GM19025 (cell line): Measurements from ENCODE around the gene MCRIP2.
"Not testable (repeated sequence)": the region's sequence is repeated elsewhere in the genome, so short reads cannot be mapped to it uniquely, and the experiment has no call there.

Experiments used
- ATAC-seq: cut with Tn5 transposase; IDR thresholded peaks from one replicate; pipeline ENCODE4 v1.9.1; 2021; ENCODE audit warnings: mild to moderate bottlenecking, low read depth, moderate library complexity; ENCODE audit not compliant: unreplicated experiment

The MCRIP2 gene, protein sequence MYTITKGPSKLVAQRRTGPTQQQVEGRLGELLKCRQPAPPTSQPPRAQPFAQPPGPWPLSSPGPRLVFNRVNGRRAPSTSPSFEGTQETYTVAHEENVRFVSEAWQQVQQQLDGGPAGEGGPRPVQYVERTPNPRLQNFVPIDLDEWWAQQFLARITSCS

DNA sequence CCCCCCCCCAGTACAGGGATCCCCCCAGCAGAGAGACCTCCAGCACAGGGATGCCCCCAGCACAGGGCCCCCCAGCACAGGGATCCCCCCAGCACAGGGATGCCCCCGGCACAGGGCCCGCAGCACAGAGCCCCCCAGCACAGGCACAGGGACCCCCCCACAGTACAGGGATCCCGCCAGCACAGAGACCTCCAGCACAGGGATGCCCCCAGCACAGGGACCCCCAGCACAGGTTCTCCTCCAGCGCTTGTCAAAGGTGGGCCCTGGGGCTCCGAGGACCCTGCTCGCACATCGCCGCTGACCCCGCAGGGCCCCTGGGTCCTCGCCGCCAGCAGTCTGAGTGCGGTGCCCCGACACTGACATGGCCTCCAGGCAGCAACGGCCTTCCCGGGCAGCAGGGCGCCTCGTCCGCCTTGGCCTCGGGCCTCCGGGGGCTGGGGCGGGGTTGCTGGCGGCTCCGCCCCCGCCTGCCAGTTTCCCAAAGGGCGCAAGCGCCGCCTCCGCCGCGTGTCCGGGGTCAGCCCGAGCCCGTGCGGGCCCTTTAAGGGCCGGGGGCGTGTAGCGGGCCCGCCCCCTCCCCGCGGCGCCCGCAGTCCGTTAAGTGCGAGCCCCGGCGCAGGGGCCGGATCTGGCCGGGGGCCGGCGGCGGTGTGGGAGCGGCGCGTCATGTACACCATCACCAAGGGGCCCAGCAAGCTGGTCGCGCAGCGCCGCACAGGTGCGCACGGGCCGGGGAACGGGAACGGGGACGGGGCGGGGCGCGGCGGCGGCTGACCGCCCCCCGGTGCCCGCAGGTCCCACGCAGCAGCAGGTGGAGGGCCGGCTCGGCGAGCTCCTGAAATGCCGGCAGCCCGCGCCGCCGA is at the start of gene MCRIP2:
Gene MCRIP2 (plus strand): TSS at position 503 of the 863 bp plus-strand sequence. CDS start 164 bp downstream, at position 667.
- peak; percentile 43 for ATAC-seq

DNA sequence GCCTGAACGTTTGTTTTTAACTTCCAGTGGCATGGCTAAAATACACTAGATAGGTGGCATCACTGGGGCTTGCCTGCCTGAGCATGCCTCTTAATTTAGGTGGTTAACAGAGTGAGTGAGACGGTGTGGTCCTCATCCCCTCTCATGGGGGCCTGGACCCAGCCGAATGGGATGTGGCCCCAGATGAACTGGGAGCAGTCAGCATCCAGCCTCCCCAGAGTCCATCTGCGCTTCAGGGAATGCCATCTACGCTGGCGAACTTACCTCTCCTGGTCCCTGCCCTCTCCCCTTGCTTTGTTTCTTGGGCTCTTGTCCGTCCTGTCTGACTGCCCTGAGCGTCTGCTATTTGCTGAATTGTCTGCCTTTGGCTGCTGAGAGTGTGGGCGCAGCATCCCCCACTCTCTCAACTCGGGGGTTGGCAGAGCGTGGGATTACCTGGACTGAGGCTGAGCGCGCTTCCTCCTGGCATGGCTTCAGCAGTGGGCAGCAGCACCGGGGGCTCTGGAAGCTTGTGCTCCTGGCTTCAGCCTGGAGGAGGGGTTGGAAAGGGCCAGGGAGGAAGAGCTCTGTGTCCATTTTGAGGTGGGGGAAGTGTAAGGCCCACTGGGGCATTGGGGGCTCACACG is 49.6 kb upstream of the MCRIP2 start:
- ATAC-seq = no peak

- ATAC-seq = no peak
Measured at GRCh38 chr16:592518-593306, 48.9 kb upstream of the MCRIP2 start.

- no peak for ATAC-seq
Measured at GRCh38 chr16:593406-593805, 48.2 kb upstream of the MCRIP2 start.

- ATAC-seq = no peak
Measured at GRCh38 chr16:593807-594206, 47.8 kb upstream of the MCRIP2 start.

GRCh38 chr16:595094-595528 is 46.5 kb upstream of the MCRIP2 start:
- ATAC-seq = no peak

DNA sequence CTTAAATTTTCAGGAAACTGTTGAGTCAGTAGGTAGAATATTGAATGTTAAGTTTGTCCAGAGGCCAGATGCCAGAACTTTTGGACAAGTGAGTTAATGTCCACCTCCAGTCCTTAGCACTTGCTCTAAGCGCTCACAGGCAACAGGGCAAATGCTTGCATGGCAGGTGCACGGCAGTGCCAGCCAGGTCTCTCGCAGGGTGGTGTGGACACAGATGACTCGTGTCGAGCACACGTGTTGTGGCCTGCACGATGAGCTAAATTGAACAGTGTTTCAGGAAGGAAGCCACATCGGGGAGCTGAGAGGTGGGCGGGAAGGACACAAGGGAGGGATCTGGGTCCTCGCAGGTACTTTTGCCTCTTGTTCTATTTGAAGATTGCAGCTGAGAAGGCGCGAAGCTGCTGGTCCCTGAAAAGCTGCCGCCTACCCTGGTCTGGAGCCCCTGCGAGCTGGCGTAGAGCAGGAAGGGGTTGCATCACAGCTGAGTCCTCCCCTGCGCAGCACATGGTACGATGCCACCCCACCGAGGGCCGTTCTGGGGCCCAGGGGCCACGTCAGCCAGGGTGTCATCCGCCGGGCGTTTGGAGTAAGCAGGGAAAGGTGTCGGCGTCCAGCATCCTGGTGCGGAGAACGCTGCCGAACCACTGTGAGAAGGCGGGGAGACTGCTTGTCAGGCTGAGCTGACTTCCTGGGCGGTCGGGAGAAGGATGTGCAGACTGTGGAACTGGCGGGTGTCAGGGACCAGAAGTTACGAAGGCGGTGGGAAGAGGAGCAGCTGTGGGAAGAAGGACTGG is 45.5 kb upstream of the MCRIP2 start:
- no peak for ATAC-seq

DNA sequence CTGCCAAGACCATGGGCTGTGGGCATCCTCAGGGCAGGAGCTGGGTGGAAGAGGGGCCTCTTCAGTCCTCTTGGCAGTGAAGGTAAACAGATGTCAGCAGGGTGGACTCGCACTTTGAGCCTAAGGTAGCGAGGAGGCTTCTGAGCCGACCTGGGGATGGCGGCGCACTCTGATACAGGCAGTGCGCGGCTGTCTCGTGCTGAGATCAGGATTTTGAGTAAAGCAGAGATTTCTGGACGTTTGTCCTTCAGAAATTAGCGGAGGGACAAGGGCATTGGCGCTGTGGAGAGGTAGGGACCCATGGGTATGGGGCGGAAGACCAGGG is 44.9 kb upstream of the MCRIP2 start:
- no peak for ATAC-seq

DNA sequence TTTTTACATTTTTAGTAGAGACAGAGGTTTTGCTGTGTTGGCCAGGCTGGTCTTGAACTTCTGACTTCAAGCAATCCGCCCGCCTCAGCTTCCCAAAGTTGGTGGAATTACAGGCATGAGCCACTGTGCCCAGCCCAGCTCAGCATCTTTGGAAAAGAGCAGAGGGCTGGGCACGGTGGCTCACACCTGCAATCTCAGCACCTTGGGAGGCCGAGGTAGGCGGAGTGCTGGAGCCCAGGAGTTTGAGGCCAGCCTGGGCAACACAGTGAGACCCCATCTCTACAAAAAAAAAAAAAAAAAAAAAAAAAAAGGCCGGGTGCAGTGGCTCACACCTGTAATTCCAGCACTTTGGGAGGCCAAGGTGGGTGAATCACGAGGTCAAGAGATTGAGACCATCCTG is 44.0 kb upstream of the MCRIP2 start:
- ATAC-seq = not testable (repeated sequence)

GRCh38 chr16:598823-599739 is 42.5 kb upstream of the MCRIP2 start:
- ATAC-seq = no peak

DNA sequence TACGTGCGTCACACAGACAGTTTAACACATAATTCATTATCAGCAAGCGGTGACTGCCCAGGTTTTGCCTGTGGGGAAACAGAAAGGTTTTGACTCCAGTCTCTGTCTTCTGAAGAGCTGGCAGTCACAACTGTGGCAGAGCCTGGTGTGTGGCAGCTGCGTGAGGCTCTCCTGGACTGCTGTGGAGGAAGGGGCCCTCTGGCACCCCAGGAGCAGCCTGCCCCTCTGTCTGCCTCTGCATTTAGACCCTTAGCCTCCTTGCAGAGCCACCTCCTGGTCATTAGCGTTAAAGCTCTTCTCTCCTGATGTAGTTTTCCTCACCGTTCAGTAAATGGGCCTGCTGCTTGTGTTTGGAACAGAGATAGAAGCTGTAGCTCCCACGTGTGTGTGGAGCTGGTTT is 40.8 kb upstream of the MCRIP2 start:
- ATAC-seq = no peak

DNA sequence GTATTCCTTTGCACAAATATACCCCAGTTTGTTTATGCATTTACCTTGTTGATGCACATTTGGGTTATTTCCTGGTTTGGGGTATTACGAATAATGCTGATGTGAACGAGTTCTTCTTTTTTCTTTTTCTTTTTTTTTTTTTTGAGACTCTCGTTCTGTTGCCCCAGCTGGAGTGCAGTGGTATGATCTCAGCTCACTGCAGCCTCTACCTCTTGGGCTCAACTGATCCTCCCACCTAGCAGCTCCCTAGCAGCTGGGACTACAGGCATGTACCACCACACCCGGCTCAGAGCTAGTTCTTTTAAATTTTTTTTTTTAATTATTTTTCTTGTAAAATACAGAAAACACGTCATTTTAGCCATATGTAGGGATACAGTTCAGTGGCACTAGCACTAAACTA is 37.7 kb upstream of the MCRIP2 start:
- ATAC-seq = no peak

DNA sequence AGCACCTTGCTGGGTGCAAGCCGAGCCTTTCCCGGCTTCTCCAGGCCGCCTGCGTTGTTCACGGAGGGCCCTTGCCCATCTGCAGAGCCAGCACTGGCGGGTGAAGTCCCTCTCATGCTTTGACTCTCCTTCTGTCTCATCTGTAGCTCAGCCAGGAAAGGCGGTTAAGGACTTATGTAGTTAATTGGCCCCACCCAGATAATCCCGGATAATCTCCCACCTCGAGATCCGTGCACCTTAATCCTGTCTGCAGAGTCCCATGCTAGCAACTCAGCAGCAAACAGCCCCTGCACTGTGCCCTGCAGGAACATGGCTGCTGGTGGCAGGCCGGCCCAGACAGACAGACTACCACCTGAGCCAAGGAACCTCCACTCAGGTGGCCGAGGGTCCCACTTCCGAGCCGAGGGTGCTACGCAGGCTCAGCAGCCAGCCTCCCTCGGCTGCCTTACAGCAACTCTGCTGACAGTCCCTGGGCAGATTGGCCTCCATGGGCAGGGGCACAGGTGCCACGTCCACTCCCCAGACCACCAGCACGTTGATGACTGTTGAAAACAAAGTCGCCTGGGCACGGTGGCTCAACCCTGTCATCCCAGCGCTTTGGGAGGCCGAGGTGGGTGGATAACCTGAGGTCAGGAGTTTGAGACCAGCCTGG is 34.8 kb upstream of the MCRIP2 start:
- ATAC-seq = no peak

GRCh38 chr16:608019-608418 is 33.6 kb upstream of the MCRIP2 start:
- no peak for ATAC-seq

DNA sequence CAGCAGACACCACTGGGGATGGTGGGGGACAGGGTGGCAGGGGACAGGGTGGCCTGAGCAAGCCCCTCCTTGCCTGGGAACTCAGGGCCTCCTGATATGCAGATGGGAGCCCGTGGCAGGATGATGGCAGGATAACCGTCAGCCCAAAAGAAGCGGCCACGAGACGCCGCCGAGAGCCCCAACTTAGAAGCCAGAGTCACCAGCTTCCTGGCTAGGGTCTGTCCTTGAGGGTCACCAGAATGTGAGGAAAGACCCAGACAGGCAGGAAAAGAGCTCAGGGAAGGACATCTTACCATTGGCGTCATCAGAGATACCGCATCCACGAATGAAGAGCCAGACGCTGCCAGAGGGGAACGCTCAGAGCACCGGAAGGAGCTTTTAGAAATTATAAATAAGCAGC is 32.3 kb upstream of the MCRIP2 start:
- ATAC-seq = no peak

- ATAC-seq = no peak
Measured at GRCh38 chr16:609984-610383, 31.6 kb upstream of the MCRIP2 start.

DNA sequence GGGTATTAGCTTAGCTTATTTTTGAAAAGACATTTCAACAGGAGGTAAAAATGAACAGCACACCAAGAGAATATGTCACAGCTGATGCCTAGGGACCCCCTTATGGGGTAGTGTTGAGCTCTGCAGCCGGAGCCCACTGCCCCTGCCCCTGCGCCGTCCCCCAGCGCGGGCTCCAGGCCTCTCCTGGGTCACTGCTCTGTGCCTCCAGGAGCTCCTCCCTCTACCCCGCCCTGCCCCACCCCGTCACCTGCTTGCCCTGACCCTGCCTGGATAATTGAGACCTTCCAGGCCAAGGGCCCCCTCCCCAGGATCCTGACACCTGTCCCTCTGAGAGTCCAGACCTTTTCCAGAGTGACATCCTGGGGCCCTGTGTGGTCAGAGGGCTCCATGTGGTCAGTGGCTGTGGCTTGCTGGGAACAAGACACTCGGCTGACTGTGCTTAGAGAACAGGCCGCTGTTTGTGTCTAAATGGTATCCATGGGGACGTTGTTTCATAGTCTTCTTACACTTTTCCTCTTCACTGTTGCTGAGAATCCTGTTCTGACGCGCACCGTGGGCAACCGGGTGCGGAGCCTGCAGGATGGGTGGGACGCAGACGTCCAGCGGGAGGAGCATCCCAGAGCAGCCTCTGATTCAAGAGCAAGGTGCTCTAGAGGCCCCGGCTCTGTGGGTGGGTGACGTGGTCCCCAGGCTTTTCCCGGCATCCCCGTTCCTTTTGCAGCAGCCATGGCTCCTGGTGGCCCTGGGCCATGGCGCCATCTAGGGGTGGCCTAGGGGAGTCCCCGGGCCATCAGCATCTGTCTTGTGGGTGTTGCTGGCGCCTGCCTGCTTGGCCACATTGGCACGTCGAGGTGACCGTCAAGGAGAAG is 30.9 kb upstream of the MCRIP2 start:
- no peak for ATAC-seq

DNA sequence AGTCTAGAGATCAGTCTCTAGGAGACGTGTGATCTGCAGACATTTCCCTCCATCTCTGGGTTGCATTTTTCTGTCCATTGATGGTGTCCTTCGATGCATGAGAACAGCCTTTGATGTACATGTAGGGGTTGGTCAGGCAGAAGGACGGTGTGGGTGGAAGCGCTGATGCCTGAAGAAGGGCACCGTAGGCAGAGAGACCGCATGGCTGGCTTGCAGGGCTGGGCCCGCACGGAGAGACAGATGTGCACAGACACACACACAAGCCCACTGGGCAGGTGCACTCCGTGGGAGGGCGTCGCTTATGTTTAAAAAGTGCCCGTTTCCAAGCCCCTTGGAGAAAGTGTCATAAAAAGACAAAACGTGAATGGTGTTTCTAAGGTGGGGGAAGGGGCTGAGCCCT is 26.5 kb upstream of the MCRIP2 start:
- ATAC-seq = no peak
